PC-3 (cell line): Measurements from ENCODE around the gene LMBR1. TPM values are rescaled to one million over a fixed set of nuclear protein-coding genes. Genes with fewer than 3 reads are reported as not detected.
"Not testable (repeated sequence)": the region's sequence is repeated elsewhere in the genome, so short reads cannot be mapped to it uniquely, and the experiment has no call there.

ENCODE experiments used
- ATAC-seq: fragments of 200-7000 bp; cut with Tn5 transposase; 2 replicates; pipeline ENCODE4 v1.9.1; 2020; ENCODE audit warnings: mild to moderate bottlenecking, moderate library complexity
- BruUV-seq: library from RNA; stranded (reverse); fragments of 400-500 nt; replicated peaks from 2 replicates; lab custom pipeline; 2021; lab: Mats Ljungman, UMichigan
- CTCF ChIA-PET: fragments of 300-600 bp; sonication (Branson Sonifier 250); formaldehyde crosslinking; loops from one replicate; lab custom pipeline; 2022; ENCODE audit warnings: antibody characterized with exemption; lab: Charles Lee
- POLR2A ChIA-PET: fragments of 300-600 bp; sonication (Branson Sonifier 250); formaldehyde crosslinking; loops from one replicate; lab custom pipeline; 2022; ENCODE audit warnings: antibody characterized with exemption; ENCODE audit not compliant: unreplicated experiment; lab: Charles Lee
- DNase-seq: peaks from one replicate; pipeline ENCODE4 v3.0.0-alpha.2; 2015
- H2AFZ ChIP-seq: fragments of 300-600 bp; sonication (generic); 2 replicates; pipeline ENCODE4 v1.6.0; 2016; ENCODE audit warnings: antibody characterized with exemption, low read length
- H3F3A ChIP-seq: fragments of 300-600 bp; sonication (generic); one replicate; pipeline ENCODE4 v1.6.0; 2017; ENCODE audit warnings: antibody characterized with exemption, low read length, control low read depth, mild to moderate bottlenecking; ENCODE audit not compliant: unreplicated experiment
- H3K27ac ChIP-seq: fragments of 300-600 bp; sonication (generic); 2 replicates; pipeline ENCODE4 v1.5.1; 2016; ENCODE audit warnings: mild to moderate bottlenecking, low read length
- H3K27me3 ChIP-seq: fragments of 300-600 bp; sonication (generic); 2 replicates; pipeline ENCODE4 v1.6.1; 2016; ENCODE audit warnings: low read length, mixed read lengths
- H3K36me3 ChIP-seq: fragments of 300-600 bp; sonication (generic); 2 replicates; pipeline ENCODE4 v1.6.1; 2016; ENCODE audit warnings: low read depth, mixed run types, low read length, mixed read lengths
- H3K4me1 ChIP-seq: fragments of 300-600 bp; sonication (generic); 2 replicates; pipeline ENCODE4 v1.5.1; 2016; ENCODE audit warnings: low read length; ENCODE audit not compliant: insufficient read depth
- H3K4me2 ChIP-seq: fragments of 300-600 bp; sonication (generic); 2 replicates; pipeline ENCODE4 v1.6.0; 2016; ENCODE audit warnings: low read length
- H3K4me3 ChIP-seq: fragments of 300-600 bp; sonication (generic); 2 replicates; pipeline ENCODE4 v1.5.1; 2016; ENCODE audit warnings: mild to moderate bottlenecking, low read length, mixed read lengths
- H3K79me2 ChIP-seq: fragments of 300-600 bp; sonication (generic); 2 replicates; pipeline ENCODE4 v1.6.1; 2017; ENCODE audit warnings: low read length, mixed read lengths
- H3K9ac ChIP-seq: fragments of 300-600 bp; sonication (generic); 2 replicates; pipeline ENCODE4 v1.6.0; 2016; ENCODE audit warnings: mild to moderate bottlenecking, low read length
- H3K9me2 ChIP-seq: fragments of 300-600 bp; sonication (generic); replicated peaks from 2 replicates; pipeline ENCODE4 v1.6.1; 2016; ENCODE audit warnings: mixed run types, low read length, mixed read lengths
- H3K9me3 ChIP-seq: fragments of 300-600 bp; sonication (generic); 2 replicates; pipeline ENCODE4 v1.6.1; 2016; ENCODE audit warnings: low read length, mixed read lengths
- H4K20me1 ChIP-seq: fragments of 300-600 bp; sonication (generic); 2 replicates; pipeline ENCODE4 v1.6.1; 2016; ENCODE audit warnings: low read length, mixed read lengths
- EZH2 ChIP-seq: fragments of 300-600 bp; sonication (generic); IDR thresholded peaks from one replicate; pipeline ENCODE4 v1.6.1; 2017; ENCODE audit warnings: antibody characterized with exemption, mild to moderate bottlenecking, low read length; ENCODE audit not compliant: unreplicated experiment
- EZH2phosphoT487 ChIP-seq: fragments of 300-600 bp; sonication (generic); IDR thresholded peaks from 2 replicates; pipeline ENCODE4 v1.6.1; 2018; ENCODE audit warnings: mild to moderate bottlenecking, antibody characterized with exemption, low read length, borderline replicate concordance
- intact Hi-C: fragments of 100-400 bp; cut with micrococcal nuclease; formaldehyde crosslinking; loops from 2 replicates; pipeline ENCODE4 v1.9.0; 2023
- total RNA-seq: library from RNA; depleted of rRNA; stranded (reverse); fragments of >200 nt; gene quantifications from 2 replicates; pipeline ENCODE4 v1.2.3, GENCODE V29; 2014
- TF ChIP-seq, protein P1 (sequence below): fragments of 300-600 bp; sonication (generic); conservative IDR thresholded peaks from 2 replicates; pipeline ENCODE4 v1.5.1; 2017; ENCODE audit warnings: antibody characterized with exemption, low read depth, mild to moderate bottlenecking, low read length

The LMBR1 gene
- total RNA-seq, 1 experiment from 2014 or later = 61.7 TPM

DNA sequence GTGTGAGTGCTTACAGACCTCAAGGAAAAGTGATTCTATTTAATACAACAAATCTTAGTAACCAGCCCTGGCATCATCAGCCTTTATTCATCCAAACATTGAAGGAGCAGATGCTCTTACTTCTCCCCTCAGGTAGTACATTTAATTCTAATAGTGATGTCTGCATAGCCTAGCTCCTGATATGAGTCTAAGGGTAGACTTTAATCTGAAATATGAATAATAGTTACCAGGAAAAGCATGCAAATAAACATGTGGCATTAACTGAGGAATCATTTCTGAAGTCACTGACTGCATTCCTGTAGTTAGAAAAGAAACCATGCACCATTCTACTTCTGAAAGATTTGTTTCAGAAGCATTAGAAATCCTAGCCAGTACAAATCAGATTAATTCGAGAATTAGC, 25.7 kb upstream of the LMBR1 start:
- H3K9me3 ChIP-seq = no peaks in the 10 kb centered on the region
- ChIA-PET POLR2A (no interaction called here), CTCF (no interaction called here)
- H3K4me2 ChIP-seq = no peak overlapping the region
- no peak overlapping the region for H3K4me3 ChIP-seq
- H3F3A ChIP-seq = no peaks in the 10 kb centered on the region
- no peaks in the 10 kb centered on the region for H3K4me1 ChIP-seq
- no peak overlapping the region for H2AFZ ChIP-seq
- no peaks in the 10 kb centered on the region for H3K36me3 ChIP-seq
- no peak overlapping the region for H3K27ac ChIP-seq
- H3K79me2 ChIP-seq = no peaks in the 10 kb centered on the region
- no peaks in the 10 kb centered on the region for H3K9me2 ChIP-seq
- TF ChIP-seq, protein P1, sequence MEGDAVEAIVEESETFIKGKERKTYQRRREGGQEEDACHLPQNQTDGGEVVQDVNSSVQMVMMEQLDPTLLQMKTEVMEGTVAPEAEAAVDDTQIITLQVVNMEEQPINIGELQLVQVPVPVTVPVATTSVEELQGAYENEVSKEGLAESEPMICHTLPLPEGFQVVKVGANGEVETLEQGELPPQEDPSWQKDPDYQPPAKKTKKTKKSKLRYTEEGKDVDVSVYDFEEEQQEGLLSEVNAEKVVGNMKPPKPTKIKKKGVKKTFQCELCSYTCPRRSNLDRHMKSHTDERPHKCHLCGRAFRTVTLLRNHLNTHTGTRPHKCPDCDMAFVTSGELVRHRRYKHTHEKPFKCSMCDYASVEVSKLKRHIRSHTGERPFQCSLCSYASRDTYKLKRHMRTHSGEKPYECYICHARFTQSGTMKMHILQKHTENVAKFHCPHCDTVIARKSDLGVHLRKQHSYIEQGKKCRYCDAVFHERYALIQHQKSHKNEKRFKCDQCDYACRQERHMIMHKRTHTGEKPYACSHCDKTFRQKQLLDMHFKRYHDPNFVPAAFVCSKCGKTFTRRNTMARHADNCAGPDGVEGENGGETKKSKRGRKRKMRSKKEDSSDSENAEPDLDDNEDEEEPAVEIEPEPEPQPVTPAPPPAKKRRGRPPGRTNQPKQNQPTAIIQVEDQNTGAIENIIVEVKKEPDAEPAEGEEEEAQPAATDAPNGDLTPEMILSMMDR = no peak
- TF ChIP-seq EZH2phosphoT487 (no peak), EZH2 (no peak)
- ATAC-seq (no peak), DNase-seq (no peak)
- intact Hi-C loops = no loop called here
- no peaks in the 10 kb centered on the region for H4K20me1 ChIP-seq
- peaks cover 3% of the 10 kb centered on the region; the same call in 1 of the 2 replicates for H3K27me3 ChIP-seq
- H3K9ac ChIP-seq = no peak overlapping the region
- no TSS peak for BruUV-seq

DNA sequence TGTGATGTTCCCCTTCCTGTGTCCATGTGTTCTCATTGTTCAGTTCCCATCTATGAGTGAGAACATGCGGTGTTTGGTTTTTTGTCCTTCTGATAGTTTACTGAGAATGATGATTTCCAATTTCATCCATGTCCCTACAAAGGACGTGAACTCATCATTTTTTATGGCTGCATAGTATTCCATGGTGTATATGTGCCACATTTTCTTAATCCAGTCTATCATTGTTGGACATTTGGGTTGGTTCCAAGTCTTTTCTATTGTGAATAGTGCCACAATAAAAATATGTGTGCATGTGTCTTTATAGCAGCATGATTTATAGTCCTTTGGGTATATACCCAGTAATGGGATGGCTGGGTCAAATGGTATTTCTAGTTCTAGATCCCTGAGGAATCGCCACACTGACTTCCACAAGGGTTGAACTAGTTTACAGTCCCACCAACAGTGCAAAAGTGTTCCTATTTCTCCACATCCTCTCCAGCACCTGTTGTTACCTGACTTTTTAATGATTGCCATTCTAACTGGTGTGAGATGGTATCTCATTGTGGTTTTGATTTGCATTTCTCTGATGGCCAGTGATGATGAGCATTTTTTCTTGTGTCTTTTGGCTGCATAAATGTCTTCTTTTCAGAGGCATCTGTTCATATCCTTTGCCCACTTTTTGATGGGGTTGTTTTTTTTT, 16.7 kb upstream of the LMBR1 start:
- H3F3A ChIP-seq, POLR2A ChIA-PET, intact Hi-C loops, H3K9ac ChIP-seq, H2AFZ ChIP-seq, H3K9me3 ChIP-seq, CTCF ChIA-PET, H3K27ac ChIP-seq, H3K4me3 ChIP-seq, BruUV-seq, H3K4me1 ChIP-seq, H3K27me3 ChIP-seq, ATAC-seq, DNase-seq, H3K79me2 ChIP-seq, H3K9me2 ChIP-seq, H3K36me3 ChIP-seq, H3K4me2 ChIP-seq, H4K20me1 ChIP-seq: not testable (repeated sequence)

DNA sequence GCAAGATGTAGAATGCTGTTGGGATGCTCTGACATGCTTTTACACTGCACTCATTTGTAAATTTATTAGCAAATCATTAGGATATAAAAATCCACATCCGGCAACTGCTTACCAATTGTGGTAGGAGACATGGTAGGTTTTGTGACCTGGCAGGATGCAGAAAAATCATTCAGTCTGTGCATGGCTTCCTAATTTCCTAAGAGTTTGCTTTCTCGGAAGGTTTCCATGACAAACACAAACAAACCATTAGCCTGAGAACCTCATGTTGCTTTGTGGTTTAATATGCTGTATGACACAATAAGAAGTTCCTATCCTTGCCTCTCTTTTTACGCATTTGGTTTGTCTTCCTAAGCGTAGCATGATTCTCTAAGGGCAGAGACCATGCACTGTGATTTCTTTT, 14.7 kb upstream of the LMBR1 start:
- Histone ChIP-seq H3K79me2 (no peaks in the 10 kb centered on the region), H4K20me1 (no peaks in the 10 kb centered on the region), H3K36me3 (no peaks in the 10 kb centered on the region), H3K27me3 (no peaks in the 10 kb centered on the region), H3K4me3 (no peak overlapping the region), H3K4me2 (no peak overlapping the region), H3K4me1 (peaks cover 12% of the 10 kb centered on the region), H3K27ac (no peak overlapping the region), H2AFZ (no peak overlapping the region), H3K9me3 (no peaks in the 10 kb centered on the region), H3K9me2 (no peaks in the 10 kb centered on the region), H3K9ac (no peak overlapping the region), H3F3A (no peaks in the 10 kb centered on the region)
- no TSS peak for BruUV-seq
- intact Hi-C loops = no loop called here
- DNase-seq (no peak), ATAC-seq (no peak)
- TF ChIP-seq, protein P1 = no peak
- no peak for TF ChIP-seq EZH2phosphoT487
- no peak for TF ChIP-seq EZH2
- ChIA-PET CTCF (interaction anchor here (1.0 kb wide), 1 partner anchor 15 kb away, joined by 9 read pairs; the partner anchor contains the start of gene LMBR1), POLR2A (no interaction called here)
